ENCODE measurements around the gene HACD2. TPM values are rescaled to one million over a fixed set of nuclear protein-coding genes. Genes with fewer than 3 reads are reported as not detected.

Gene HACD2
- total RNA-seq = 18.6 and 29.4 TPM in 2 replicates

GRCh38 chr3:123584988-123585937, at the start of gene HACD2:
Gene HACD2, minus strand, starts transcription at chr3:123585053. Its CDS starts 26 bp downstream, at chr3:123585027.
- DNase-seq (ENCODE audit: low read depth, low spot score) = peak; percentile 91

- no peak for DNase-seq (ENCODE audit: low read depth, low spot score)
These were observed 49.5 kb upstream of the HACD2 start for GRCh38 chr3:123634149-123635051.

- no peak for DNase-seq (ENCODE audit: low read depth, low spot score)
These were observed 48.7 kb upstream of the HACD2 start for GRCh38 chr3:123633530-123633929.

- DNase-seq (ENCODE audit: low read depth, low spot score) = no peak
These were observed 47.4 kb upstream of the HACD2 start for GRCh38 chr3:123632161-123632655.

GRCh38 chr3:123629747-123630047, 44.8 kb upstream of the HACD2 start:
- no peak for DNase-seq (ENCODE audit: low read depth, low spot score)

- DNase-seq (ENCODE audit: low read depth, low spot score) = no peak
These were observed 44.3 kb upstream of the HACD2 start for GRCh38 chr3:123628996-123629746.

- DNase-seq (ENCODE audit: low read depth, low spot score) = no peak
These were observed 43.1 kb upstream of the HACD2 start for GRCh38 chr3:123627673-123628670.

GRCh38 chr3:123626881-123627280, 42.0 kb upstream of the HACD2 start:
- DNase-seq (ENCODE audit: low read depth, low spot score) = no peak

- no peak for DNase-seq (ENCODE audit: low read depth, low spot score)
These were observed 39.4 kb upstream of the HACD2 start for GRCh38 chr3:123624302-123624701.

- no peak for DNase-seq (ENCODE audit: low read depth, low spot score)
These were observed 38.6 kb upstream of the HACD2 start for GRCh38 chr3:123623346-123623880.

GRCh38 chr3:123622766-123623165, 37.9 kb upstream of the HACD2 start:
- DNase-seq (ENCODE audit: low read depth, low spot score) = no peak

- DNase-seq (ENCODE audit: low read depth, low spot score) = no peak
These were observed 37.0 kb upstream of the HACD2 start for GRCh38 chr3:123621850-123622189.

- no peak for DNase-seq (ENCODE audit: low read depth, low spot score)
These were observed 36.5 kb upstream of the HACD2 start for GRCh38 chr3:123621186-123621849.

- DNase-seq (ENCODE audit: low read depth, low spot score) = no peak
These were observed 35.5 kb upstream of the HACD2 start for GRCh38 chr3:123620343-123620742.

- DNase-seq (ENCODE audit: low read depth, low spot score) = no peak
These were observed 34.1 kb upstream of the HACD2 start for GRCh38 chr3:123618768-123619484.

GRCh38 chr3:123618076-123618708, 33.3 kb upstream of the HACD2 start:
- DNase-seq (ENCODE audit: low read depth, low spot score) = no peak

GRCh38 chr3:123616593-123616992, 31.7 kb upstream of the HACD2 start:
- DNase-seq (ENCODE audit: low read depth, low spot score) = no peak

- no peak for DNase-seq (ENCODE audit: low read depth, low spot score)
These were observed 28.7 kb upstream of the HACD2 start for GRCh38 chr3:123613543-123613942.
